IPS-15b (cell line): Measurements from ENCODE around the gene NOXRED1.
"Not testable (repeated sequence)": the region's sequence is repeated elsewhere in the genome, so short reads cannot be mapped to it uniquely, and the experiment has no call there.

ENCODE experiments used
- H3K27me3 ChIP-seq: one replicate; pipeline ENCODE4 v1.6.1; 2013; ENCODE audit warnings: low read length; ENCODE audit not compliant: control insufficient read depth, insufficient read depth
- H3K36me3 ChIP-seq: one replicate; pipeline ENCODE4 v1.6.1; 2013; ENCODE audit warnings: low read length; ENCODE audit not compliant: control insufficient read depth, insufficient read depth
- H3K4me1 ChIP-seq: one replicate; pipeline ENCODE4 v1.6.1; 2013; ENCODE audit warnings: mild to moderate bottlenecking, low read length; ENCODE audit not compliant: control insufficient read depth, insufficient read depth
- H3K4me3 ChIP-seq: one replicate; pipeline ENCODE4 v1.5.1; 2013; ENCODE audit warnings: low read depth, low read length
- H3K9ac ChIP-seq: one replicate; pipeline ENCODE4 v1.6.1; 2013; ENCODE audit warnings: low read depth, mild to moderate bottlenecking, low read length
- H3K9me3 ChIP-seq: one replicate; pipeline ENCODE4 v1.6.1; 2013; ENCODE audit warnings: mild to moderate bottlenecking, low read length; ENCODE audit not compliant: control insufficient read depth, insufficient read depth

NOXRED1 gene

GRCh38 chr14:77439861-77440260 is 16.5 kb upstream of the NOXRED1 start:
- Histone ChIP-seq H3K36me3 (peaks cover 19% of the 10 kb centered on the region), H3K27me3 (no peaks in the 10 kb centered on the region), H3K9me3 (no peaks in the 10 kb centered on the region)

GRCh38 chr14:77438596-77438995 is 15.3 kb upstream of the NOXRED1 start:
- peaks cover 19% of the 10 kb centered on the region for H3K36me3 ChIP-seq
- H3K4me3 ChIP-seq: no peak overlapping the region
- no peak overlapping the region for H3K9ac ChIP-seq
- no peaks in the 10 kb centered on the region for H3K4me1 ChIP-seq
- no peaks in the 10 kb centered on the region for H3K9me3 ChIP-seq
- H3K27me3 ChIP-seq: no peaks in the 10 kb centered on the region

More at GRCh38 chr14:77439861-77440260, 16.5 kb upstream of the NOXRED1 start:
- H3K9ac ChIP-seq: no peak overlapping the region
- H3K4me1 ChIP-seq: no peaks in the 10 kb centered on the region
- no peak overlapping the region for H3K4me3 ChIP-seq

- Histone ChIP-seq H3K9ac (no peak overlapping the region), H3K4me1 (no peaks in the 10 kb centered on the region), H3K36me3 (peaks cover 4% of the 10 kb centered on the region), H3K27me3 (no peaks in the 10 kb centered on the region), H3K4me3 (no peak overlapping the region), H3K9me3 (no peaks in the 10 kb centered on the region)
Measured at GRCh38 chr14:77436042-77436441, 12.7 kb upstream of the NOXRED1 start.

DNA sequence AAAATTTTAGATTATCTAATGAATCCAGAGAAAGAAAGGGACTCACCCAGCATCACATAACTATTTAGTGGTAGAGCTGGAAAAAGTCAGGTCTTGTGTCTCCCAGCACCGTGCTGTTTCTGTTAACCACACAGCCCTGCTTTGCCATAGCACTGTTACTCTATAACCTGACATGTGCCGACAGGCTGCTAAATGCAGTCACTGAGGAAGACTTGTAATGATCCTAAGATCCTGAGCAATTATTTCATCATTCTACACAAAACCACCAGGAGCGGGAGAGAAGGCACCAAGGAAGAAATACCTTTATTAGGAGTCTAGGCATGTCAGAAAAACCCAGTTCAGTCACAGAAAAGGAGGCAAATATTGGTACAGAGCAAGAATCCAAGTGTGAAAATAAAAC is 3.1 kb upstream of the NOXRED1 start:
- no peak overlapping the region for H3K4me3 ChIP-seq
- peaks cover 4% of the 10 kb centered on the region for H3K36me3 ChIP-seq

GRCh38 chr14:77424862-77425261 is 1.5 kb upstream of the NOXRED1 start:
- no peaks in the 10 kb centered on the region for H3K27me3 ChIP-seq
- H3K4me3 ChIP-seq: no peak overlapping the region
- no peak overlapping the region for H3K9ac ChIP-seq
- no peaks in the 10 kb centered on the region for H3K9me3 ChIP-seq
- peaks cover 4% of the 10 kb centered on the region for H3K36me3 ChIP-seq
- H3K4me1 ChIP-seq: peaks cover 7% of the 10 kb centered on the region

More for the DNA sequence above, 3.1 kb upstream of the NOXRED1 start:
- peaks cover 7% of the 10 kb centered on the region for H3K4me1 ChIP-seq
- H3K27me3 ChIP-seq: no peaks in the 10 kb centered on the region
- no peak overlapping the region for H3K9ac ChIP-seq
- H3K9me3 ChIP-seq: no peaks in the 10 kb centered on the region

DNA sequence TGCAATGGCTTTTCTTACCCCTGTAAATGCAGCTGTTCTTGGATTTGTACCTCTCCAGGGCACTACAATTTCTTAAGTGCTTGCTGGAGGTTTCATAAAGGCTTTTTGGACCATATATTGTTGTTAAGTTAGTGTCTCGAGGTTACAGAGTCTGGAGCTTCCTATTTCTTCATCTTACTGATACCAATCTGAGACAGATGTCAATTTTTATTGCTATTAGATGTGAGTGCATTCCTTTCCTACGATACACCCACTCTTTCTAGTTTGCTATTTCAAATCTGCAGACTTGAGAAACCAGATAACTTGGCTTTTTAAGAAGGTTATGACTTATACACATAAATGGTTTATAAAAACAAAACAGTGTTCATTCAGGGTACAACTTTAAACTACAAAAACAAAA is 2.1 kb downstream of the NOXRED1 start:
- Histone ChIP-seq H3K9ac (no peak overlapping the region), H3K36me3 (peaks cover 4% of the 10 kb centered on the region)

DNA sequence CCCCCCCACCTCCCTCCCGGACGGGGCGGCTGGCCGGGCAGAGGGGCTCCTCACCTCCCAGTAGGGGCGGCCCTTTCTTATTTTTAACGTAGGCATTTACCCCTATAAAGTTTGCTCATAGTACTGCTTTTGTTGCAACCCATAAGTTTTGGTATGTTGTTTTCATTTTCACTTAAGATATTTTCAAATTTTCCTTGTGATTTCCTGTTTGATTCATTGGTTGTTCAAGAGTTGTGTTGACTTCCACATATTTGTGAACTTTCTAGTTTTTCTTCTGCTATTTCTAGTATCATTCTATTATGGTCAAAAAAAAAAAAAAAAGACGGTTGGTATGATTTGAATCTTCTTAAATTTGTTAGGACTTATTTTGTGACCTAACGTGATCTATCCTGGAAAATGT is 6.5 kb downstream of the NOXRED1 start:
- Histone ChIP-seq H3K9me3 (no peaks in the 10 kb centered on the region), H3K4me3 (no peak overlapping the region)

More for the DNA sequence above, 2.1 kb downstream of the NOXRED1 start:
- Histone ChIP-seq H3K27me3 (no peaks in the 10 kb centered on the region), H3K9me3 (no peaks in the 10 kb centered on the region), H3K4me3 (no peak overlapping the region), H3K4me1 (peaks cover 7% of the 10 kb centered on the region)

GRCh38 chr14:77416098-77416497 is 7.2 kb downstream of the NOXRED1 start:
- H3K4me1 ChIP-seq, H3K9me3 ChIP-seq, H3K27me3 ChIP-seq, H3K9ac ChIP-seq, H3K4me3 ChIP-seq, H3K36me3 ChIP-seq: not testable (repeated sequence)

More for the DNA sequence above, 6.5 kb downstream of the NOXRED1 start:
- Histone ChIP-seq H3K27me3 (no peaks in the 10 kb centered on the region), H3K9ac (no peak overlapping the region), H3K36me3 (no peaks in the 10 kb centered on the region), H3K4me1 (no peaks in the 10 kb centered on the region)

DNA sequence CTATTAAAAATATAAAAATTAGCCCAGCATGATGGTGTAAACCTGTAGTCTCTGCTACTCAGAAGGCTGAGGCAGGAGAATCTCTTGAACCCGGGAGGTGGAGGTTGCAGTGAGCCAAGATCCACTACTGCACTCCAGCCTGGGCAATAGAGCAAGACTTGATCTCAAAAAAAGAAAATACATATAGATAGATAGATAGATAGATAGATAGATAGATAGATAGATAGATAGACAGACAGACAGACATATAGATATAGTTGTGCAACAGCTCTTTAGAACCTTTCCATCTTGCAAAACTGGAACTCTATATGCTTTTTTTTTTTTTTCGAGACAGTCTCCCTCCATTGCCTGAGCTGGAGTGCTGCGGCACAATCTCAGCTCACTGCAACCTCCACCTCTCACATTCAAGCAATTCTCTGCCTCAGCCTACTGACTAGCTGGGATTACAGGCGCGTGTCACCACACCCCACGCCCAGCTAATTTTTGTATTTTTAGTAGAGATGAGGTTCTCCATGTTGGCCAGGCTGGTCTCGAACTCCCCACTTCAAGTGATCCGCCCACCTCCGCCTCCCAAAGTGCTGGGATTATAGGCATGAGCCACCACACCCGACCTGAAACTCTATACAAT is 7.8 kb downstream of the NOXRED1 start:
- not testable (repeated sequence) for H3K4me3 ChIP-seq, H3K36me3 ChIP-seq, H3K27me3 ChIP-seq, H3K9me3 ChIP-seq, H3K4me1 ChIP-seq, H3K9ac ChIP-seq

DNA sequence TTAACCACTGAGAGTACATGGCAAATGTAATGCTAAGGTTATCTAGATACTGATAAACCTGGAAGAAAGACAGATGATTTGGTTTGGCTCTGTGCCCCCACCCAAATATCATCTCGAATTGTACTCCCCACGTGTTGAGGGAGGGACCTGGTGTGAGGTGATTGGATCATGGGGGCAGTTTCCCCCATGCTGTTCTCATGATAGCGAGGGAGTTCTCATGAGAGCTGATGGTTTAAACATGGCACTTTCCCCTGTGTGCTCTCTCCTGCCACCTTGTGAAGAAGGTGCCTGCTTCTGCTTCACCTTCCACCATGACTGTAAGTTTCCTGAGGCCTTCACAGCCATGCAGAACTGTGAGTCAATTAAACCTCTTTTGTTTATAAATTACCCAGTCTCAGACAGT is 14.2 kb downstream of the NOXRED1 start:
- no peaks in the 10 kb centered on the region for H3K27me3 ChIP-seq
- no peaks in the 10 kb centered on the region for H3K9me3 ChIP-seq
- H3K4me3 ChIP-seq: no peak overlapping the region
- H3K4me1 ChIP-seq: no peaks in the 10 kb centered on the region
- H3K9ac ChIP-seq: no peak overlapping the region
- no peaks in the 10 kb centered on the region for H3K36me3 ChIP-seq

DNA sequence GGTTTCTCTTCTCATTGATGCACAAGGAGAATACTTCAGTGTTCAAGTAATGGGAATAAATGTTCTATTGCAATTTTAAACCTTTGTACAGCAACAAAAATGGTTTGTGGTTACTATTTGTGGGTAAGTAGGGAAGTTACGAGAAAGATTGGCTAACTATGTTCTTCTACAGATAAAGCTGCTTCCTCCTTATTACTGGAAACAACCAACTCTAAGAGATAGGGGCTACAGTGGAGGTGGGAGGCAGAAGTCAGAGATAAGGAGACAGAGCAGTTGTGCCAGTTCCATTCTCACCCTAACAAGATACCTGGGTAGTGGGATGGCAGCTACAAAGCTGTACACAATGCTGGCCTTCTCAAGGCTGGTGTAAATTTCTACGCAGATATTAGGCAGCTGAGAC is 16.2 kb downstream of the NOXRED1 start:
- Histone ChIP-seq H3K9me3 (no peaks in the 10 kb centered on the region), H3K4me1 (no peaks in the 10 kb centered on the region), H3K9ac (no peak overlapping the region), H3K36me3 (no peaks in the 10 kb centered on the region), H3K4me3 (no peak overlapping the region), H3K27me3 (no peaks in the 10 kb centered on the region)

DNA sequence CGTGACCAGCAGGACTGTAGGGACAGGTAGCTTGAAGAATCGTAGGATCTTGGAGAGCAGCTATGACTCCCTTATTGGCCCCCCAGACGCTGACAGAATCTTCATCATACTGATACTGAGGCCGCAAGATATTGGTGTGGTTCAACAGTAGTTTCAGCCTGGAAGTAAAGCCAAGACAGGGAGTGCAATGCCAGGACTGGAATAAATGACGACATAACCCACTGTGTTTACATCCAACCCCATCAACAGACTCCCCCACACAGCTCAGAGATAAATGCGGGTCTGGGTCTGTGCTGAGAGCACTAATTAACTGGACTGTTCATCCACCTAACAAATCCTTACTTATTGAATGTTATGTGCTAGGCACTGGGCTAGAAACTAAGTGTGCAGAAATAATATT is 16.6 kb downstream of the NOXRED1 start:
- Histone ChIP-seq H3K4me1 (no peaks in the 10 kb centered on the region), H3K9me3 (no peaks in the 10 kb centered on the region), H3K4me3 (no peak overlapping the region), H3K27me3 (no peaks in the 10 kb centered on the region), H3K36me3 (no peaks in the 10 kb centered on the region), H3K9ac (no peak overlapping the region)
